Kidney tubule cell (primary cell): ENCODE data around the gene RAB15.
"Not testable (repeated sequence)": the region's sequence is repeated elsewhere in the genome, so short reads cannot be mapped to it uniquely, and the experiment has no call there.

ENCODE experiments used
- DNase-seq: peaks from one replicate; pipeline ENCODE4 v3.0.0-alpha.2; 2018; ENCODE audit warnings: low spot score

RAB15 gene

GRCh38 chr14:64937821-64938193 is 34.3 kb downstream of the RAB15 start:
- peak; percentile 23 for DNase-seq

GRCh38 chr14:64937171-64937820 is 34.8 kb downstream of the RAB15 start:
- no peak for DNase-seq

DNA sequence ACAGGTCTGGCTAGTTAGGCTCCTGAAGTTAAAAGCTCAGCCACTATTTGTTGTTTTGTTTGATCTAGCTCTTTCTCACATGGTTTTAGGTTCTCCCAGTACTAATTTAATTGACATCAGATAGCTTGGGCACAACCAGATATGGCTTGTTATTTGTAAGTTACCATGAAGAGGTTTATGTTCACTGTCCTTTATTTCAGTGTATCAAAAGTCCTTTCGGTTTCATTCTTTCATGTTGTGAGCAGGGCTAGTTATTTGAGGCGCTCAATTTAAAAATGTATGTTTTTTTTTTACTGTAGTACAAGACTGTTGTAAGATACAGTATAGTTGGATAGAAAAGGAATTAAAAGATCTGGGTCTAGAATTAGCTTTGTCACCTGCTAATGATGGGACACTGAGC is 36.6 kb downstream of the RAB15 start:
- no peak for DNase-seq

- DNase-seq: no peak
These were observed 37.7 kb downstream of the RAB15 start for GRCh38 chr14:64934338-64934929.

GRCh38 chr14:64932231-64932630 is 39.9 kb downstream of the RAB15 start:
- no peak for DNase-seq

- DNase-seq: no peak
These were observed 41.0 kb downstream of the RAB15 start for GRCh38 chr14:64931123-64931522.

DNA sequence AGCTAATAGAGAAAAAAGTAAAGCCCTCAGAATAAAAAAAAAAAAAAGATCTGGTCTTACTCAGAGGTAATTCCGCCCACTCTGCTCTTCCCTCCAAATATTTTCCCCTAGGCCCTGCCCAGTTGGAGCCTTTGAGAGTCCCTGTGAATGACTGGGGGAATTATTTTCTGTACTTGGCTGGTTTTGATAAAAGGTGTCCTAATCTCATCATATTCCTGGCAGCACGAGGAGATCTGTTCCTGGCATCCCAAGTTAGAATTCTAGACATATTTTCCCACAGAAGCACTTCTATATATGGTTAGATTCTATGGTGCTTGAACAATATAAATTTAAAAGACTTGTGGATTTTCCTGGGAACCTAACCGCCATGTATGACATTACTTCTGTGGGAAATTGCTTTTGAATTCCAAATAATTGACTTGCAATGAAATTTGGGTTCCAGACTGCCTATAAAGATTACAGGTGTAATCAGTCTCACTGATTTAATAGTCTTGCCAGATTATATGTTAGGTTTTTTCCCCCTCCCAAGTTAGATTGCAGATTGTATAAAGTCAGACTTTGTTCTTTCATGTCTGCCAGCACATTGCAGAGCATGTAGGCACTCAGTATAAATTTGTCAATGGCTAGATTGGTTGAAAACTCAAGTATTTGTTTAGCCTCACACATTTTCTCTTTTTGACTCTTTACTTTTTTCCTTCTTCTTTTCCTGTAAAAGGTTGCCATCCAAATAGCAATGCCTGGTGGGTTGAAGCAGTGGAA is 41.9 kb downstream of the RAB15 start:
- no peak for DNase-seq

DNA sequence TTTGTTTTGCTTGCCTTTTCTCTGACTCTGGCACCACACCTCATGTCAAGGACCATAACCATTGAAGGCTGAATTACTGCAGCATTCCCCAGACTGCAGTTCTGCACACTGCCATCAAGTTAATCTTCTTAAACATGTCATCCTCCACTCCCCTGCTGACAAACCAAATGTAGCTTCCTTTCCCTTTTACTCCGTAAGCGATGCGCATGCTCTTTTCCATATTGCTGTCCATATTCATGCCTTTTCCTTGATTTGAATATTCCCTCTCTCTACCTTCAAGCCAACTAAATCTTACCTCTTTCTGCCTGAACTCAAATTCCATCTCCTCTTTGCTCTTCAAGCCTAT is 43.1 kb downstream of the RAB15 start:
- no peak for DNase-seq

GRCh38 chr14:64928239-64929013 is 43.7 kb downstream of the RAB15 start:
- no peak for DNase-seq

DNA sequence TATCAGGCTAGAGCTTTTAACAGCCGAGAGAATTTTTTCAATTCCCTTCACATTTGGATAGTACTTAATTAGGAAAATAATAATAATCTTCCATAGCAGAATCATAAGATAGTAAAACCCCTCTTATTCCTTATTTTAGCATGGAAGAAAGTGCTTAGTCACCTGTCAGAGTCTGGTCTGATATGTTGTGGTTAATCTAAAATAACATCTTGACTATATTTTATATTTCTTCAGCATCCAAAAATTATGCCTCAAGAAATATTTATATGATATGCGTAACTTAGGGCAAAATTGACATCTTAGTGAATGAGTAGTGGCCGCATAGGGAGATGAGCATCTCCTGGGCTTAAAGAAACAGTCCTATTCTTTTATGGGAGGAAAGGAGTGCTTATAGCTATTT is 45.1 kb downstream of the RAB15 start:
- no peak for DNase-seq

DNA sequence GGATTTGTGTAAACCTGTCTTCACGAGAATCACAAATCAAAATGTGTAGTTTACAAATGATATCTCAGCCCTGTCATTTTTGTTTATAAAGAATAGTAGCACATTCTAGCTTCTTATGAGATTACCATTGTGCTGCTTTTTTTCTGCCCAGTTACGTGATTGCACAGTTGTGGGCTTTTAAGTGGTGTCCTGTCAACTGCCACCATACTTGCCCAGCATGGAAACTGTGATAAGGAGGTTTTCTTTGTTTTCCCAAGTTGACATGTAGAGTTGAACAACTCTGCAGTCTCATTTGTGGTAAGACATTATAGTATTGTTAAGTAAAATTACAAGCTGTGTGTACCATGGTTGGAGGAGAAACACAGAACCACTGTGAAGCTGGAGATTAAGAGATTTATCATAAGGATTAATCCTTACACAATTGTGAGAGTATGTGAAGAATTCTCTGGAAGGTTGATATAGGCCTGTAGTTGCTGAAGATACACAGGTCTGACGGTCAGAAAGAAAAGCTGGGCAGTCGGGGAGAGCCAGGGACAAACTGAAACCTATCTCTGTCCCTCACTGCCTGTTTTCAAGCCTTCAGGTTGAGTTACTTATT is 45.6 kb downstream of the RAB15 start:
- DNase-seq: no peak

DNA sequence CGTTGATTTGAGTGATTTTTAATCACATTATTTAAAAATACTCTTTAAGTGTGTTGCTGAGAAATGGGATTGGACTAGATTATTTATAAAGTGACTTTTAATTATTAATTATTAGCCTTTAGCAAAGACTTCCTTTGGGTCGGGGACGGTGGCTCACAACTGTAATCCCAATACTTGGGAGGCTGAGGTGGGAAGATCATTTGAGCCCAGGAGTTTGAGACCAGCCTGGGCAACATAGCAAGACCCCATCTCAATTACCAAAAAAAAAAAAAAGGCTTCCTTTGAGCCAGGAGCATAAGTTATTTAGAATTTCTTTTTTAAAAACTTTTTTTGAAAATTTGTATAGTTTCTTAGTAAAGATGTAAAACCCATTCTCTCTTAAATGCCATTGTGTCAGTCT is 49.1 kb downstream of the RAB15 start:
- DNase-seq: no peak

DNA sequence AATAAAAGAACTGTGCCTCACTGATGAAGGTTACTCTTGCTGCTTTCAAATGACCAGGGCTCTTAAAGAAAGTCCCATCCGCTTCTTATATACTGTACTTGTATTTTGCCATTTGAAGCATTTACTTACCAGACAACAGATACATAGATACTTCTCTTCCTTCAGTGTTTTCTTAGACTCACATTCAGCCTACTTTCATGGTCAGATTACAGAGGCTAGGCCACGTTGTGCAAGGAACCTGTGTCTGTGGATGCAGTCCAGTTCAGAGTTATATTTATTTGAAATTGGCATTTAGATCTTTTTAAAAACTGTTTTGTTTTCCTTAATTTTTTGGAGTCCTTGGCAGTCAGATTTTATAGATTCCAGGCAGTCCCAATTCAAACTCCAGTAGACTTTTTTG is 51.7 kb downstream of the RAB15 start:
- no peak for DNase-seq

- DNase-seq: peak; percentile 15
These were observed 52.5 kb downstream of the RAB15 start for GRCh38 chr14:64919618-64920017.

DNA sequence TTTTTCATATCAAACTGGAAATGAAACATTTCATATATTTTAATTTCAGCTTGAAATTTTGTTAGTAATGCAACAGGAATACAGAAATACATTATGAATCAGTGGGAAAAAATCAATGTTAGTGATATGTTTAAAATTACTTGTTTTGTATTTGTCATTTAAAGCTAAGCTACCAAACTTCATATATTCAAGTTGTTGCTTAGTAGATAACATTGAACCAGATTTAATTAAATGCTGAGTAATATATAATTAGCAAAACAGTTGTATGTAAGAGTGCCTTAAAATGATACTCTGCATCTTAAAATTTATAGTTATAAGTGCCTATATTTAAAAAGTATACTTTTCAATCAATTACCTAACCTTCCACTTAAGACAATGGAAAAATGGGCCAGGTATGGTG is 52.9 kb downstream of the RAB15 start:
- no peak for DNase-seq

GRCh38 chr14:64918216-64918615 is 53.9 kb downstream of the RAB15 start:
- DNase-seq: no peak

- no peak for DNase-seq
These were observed 56.3 kb downstream of the RAB15 start for GRCh38 chr14:64915797-64916196.

DNA sequence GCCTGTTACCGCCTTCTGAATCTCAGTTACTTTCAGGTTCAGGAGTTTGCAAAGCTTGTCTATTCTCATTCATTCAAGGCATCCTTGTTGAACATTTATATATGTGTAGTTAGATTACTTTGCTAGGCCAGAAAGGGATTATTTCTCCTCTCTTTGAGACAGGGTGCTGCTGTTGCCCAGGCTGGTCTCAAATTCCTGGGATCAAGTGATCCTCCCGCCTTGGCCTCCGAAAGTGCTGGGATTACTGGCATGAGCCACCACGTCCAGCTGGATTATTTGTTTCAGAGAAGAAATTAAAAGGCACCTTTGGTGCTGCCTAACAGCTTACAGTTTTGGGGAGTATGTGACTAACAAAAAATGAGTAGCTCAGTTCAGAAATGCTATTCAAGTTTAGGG is 57.1 kb downstream of the RAB15 start:
- DNase-seq: no peak

DNA sequence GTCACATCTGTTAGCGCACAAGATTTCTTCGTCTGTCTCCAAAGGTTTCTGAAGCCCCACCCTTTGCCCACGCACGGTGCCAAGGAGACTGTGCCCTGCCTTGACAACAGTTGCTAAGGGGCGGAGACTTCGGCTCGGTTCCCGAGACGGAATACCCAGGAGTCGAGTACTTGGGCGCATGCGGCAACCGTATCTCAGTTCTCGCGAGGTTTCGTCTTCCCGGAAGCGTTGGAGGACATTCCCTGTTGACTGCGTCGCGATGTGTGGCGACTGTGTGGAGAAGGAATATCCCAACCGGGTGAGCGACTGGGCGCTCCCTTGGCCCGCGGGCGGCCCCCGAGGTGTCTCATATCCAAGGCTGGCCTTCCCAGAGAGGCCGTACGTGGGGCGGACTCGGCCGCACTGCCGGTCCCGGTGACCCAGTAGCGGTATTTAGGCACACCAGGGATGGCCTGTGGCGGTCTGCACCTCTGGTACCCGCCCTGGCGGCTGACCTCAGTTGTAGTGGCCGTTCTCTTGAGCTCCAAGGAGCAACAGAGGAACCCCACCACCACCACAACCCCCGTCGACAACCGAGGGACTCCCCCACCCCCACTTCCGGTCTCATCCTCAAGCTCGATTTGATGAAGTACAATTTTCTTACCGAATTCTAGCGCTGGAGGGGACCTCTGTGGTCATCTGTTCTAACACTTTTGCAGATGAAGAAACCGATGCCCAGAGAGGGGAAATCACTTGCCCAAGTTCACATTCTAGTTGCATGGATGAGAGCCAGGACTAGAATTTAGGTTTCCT is 57.7 kb downstream of the RAB15 start, which contains the start of gene CHURC1:
CHURC1 (plus strand) TSS at position 219 of the 792 bp plus-strand sequence; CDS start at position 260, 41 bp downstream.
- DNase-seq: peak; percentile 99

DNA sequence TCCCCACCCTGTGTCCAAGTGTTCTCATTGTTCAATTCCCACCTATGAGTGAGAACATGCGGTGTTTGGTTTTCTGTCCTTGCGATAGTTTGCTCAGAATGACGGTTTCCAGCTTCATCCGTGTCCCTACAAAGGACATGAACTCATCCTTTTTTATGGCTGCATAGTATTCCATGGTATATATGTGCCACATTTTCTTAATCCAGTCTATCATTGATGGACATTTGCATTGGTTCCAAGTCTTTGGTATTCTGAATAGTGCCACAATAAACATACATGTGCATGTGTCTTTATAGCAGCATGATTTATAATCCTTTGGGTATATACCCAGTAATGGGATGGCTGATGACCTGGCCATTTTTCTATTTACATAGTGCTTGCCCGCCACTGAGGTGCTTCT is 58.7 kb downstream of the RAB15 start:
- DNase-seq: not testable (repeated sequence)

DNA sequence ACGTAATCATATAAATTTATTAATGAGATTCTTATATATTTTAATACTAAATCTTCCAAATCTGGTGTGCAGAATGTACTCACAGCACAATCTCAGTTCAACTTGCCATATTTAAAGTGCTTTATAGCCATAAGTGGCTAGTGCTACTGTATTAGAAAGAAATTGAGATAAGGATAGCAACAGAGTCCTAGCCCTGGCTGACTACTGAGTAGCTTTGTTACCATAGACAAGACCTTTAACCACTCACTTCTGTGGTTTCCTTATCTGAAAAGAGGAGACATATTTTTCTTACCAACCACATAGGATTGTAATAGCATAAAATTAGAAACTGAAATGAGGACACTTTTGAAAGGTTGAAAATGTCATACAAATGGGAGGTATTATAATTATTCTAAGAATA is 59.9 kb downstream of the RAB15 start:
- no peak for DNase-seq
